GM23248 (cell line): ENCODE data around the gene PSMD12. TPM values are rescaled to one million over a fixed set of nuclear protein-coding genes. Genes with fewer than 3 reads are reported as not detected.
"Not testable (repeated sequence)": the region's sequence is repeated elsewhere in the genome, so short reads cannot be mapped to it uniquely, and the experiment has no call there.

ENCODE experiments used
- DNase-seq: peaks from one replicate; pipeline ENCODE4 v3.0.0-alpha.2; 2015
- H2AFZ ChIP-seq: fragments of 200-600 bp; sonication (generic); 2 replicates; pipeline ENCODE4 v1.6.1; 2016; ENCODE audit warnings: antibody characterized with exemption
- H3F3A ChIP-seq: fragments of 200-600 bp; sonication (generic); 2 replicates; pipeline ENCODE4 v1.6.1; 2016; ENCODE audit warnings: mild to moderate bottlenecking, antibody characterized with exemption, mixed run types; ENCODE audit not compliant: insufficient read depth
- H3K27ac ChIP-seq: fragments of 200-600 bp; sonication (generic); 2 replicates; pipeline ENCODE4 v1.5.1; 2016; ENCODE audit warnings: mild to moderate bottlenecking
- H3K27me3 ChIP-seq: fragments of 200-600 bp; sonication (generic); replicated peaks from 2 replicates; pipeline ENCODE4 v1.6.1; 2016; ENCODE audit warnings: mild to moderate bottlenecking; ENCODE audit not compliant: insufficient read depth
- H3K36me3 ChIP-seq: fragments of 200-600 bp; sonication (generic); 2 replicates; pipeline ENCODE4 v1.6.1; 2016; ENCODE audit warnings: low read depth, mild to moderate bottlenecking
- H3K4me1 ChIP-seq: fragments of 200-600 bp; sonication (generic); 2 replicates; pipeline ENCODE4 v1.6.1; 2016; ENCODE audit warnings: mild to moderate bottlenecking; ENCODE audit not compliant: insufficient read depth
- H3K4me2 ChIP-seq: fragments of 200-600 bp; sonication (generic); one replicate; pipeline ENCODE4 v1.6.1; 2016; ENCODE audit warnings: mild to moderate bottlenecking; ENCODE audit not compliant: unreplicated experiment
- H3K4me3 ChIP-seq: fragments of 200-600 bp; sonication (generic); 2 replicates; pipeline ENCODE4 v1.5.1; 2016; ENCODE audit warnings: mild to moderate bottlenecking
- H3K79me2 ChIP-seq: fragments of 200-600 bp; sonication (generic); 2 replicates; pipeline ENCODE4 v1.6.1; 2016; ENCODE audit warnings: mild to moderate bottlenecking; ENCODE audit not compliant: insufficient read depth
- H3K9ac ChIP-seq: fragments of 200-600 bp; sonication (generic); 2 replicates; pipeline ENCODE4 v1.6.1; 2016; ENCODE audit warnings: mild to moderate bottlenecking
- H3K9me2 ChIP-seq: fragments of 200-600 bp; sonication (generic); 2 replicates; pipeline ENCODE4 v1.6.1; 2016; ENCODE audit warnings: mixed run types, mild to moderate bottlenecking, moderate library complexity; ENCODE audit not compliant: insufficient read depth
- H3K9me3 ChIP-seq: fragments of 200-600 bp; sonication (generic); one replicate; pipeline ENCODE4 v1.6.1; 2017; ENCODE audit warnings: low read depth
- H4K20me1 ChIP-seq: fragments of 200-600 bp; sonication (generic); 2 replicates; pipeline ENCODE4 v1.6.0; 2016; ENCODE audit not compliant: insufficient read depth
- EZH2 ChIP-seq: fragments of 200-600 bp; sonication (generic); IDR thresholded peaks from 2 replicates; pipeline ENCODE4 v1.6.1; 2018; ENCODE audit warnings: antibody characterized with exemption, mild to moderate bottlenecking; ENCODE audit not compliant: insufficient read depth, poor library complexity, severe bottlenecking
- EZH2phosphoT487 ChIP-seq: fragments of 200-600 bp; sonication (generic); IDR thresholded peaks from 2 replicates; pipeline ENCODE4 v1.6.1; 2018; ENCODE audit warnings: antibody characterized with exemption, moderate library complexity, mild to moderate bottlenecking, low read depth; ENCODE audit not compliant: insufficient read depth
- WGBS, 2 experiments: methylation state at CpG; one replicate each; pipeline ENCODE4 v1.1.6; 2015 to 2017; ENCODE audit warnings: low lambda C conversion rate in 2 of 2, low coverage in 1 of 2; ENCODE audit errors: missing lambda C conversion rate in 2 of 2; 5-methylcytosine and 5-hydroxymethylcytosine counted together
- in situ Hi-C: fragments of 300-500 bp; cut with MboI; formaldehyde crosslinking; loops from 2 replicates; pipeline ENCODE4 v1.15.0; 2020
- polyA plus RNA-seq: library from polyadenylated mRNA; unstranded; fragments of >200 nt; fragmentation: Nextera tagmentation; extraction: Ambion mirVana; gene quantifications from 2 replicates; pipeline ENCODE4 v1.2.1, GENCODE V29; 2016
- total RNA-seq: library from RNA; depleted of rRNA; stranded (reverse); fragments of >200 nt; shearing (Covaris generic); gene quantifications from 2 replicates; pipeline ENCODE4 v1.2.3, GENCODE V29; 2014

PSMD12 gene
- total and polyA plus RNA-seq, 2 experiments from 2014 or later, result 31.9 to 85.3 TPM

DNA sequence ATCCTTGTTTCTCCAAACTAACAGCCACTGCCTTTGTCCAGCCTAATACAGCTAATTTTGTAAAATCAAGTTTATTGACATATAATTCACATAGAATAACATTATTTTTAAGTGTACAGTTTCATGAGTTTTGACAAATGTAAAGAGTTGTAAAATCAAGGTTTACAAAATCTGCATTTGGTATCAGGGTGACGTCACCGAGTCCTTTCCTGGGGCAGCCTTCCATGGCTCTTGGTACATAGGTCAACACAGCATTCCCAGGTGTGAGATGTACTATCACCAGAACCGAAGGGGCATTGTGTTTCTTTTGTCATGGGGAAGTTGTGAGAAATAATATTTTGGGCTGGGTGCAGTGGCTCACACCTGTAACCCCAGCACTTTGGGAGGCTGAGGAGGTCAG lies 42.9 kb downstream of the PSMD12 start:
- no peaks in the 10 kb centered on the region for H3K27me3 ChIP-seq
- no peak overlapping the region for H2AFZ ChIP-seq
- H3K9me2 ChIP-seq, result no peaks in the 10 kb centered on the region
- no peaks in the 10 kb centered on the region for H3K36me3 ChIP-seq
- no peaks in the 10 kb centered on the region for H3K9me3 ChIP-seq
- H3K4me2 ChIP-seq, result no peak overlapping the region
- WGBS, 2 experiments, result 89 to 92% methylated on average over 3 of the region's 3 CpGs
- no peaks in the 10 kb centered on the region for H3K79me2 ChIP-seq
- H4K20me1 ChIP-seq, result no peaks in the 10 kb centered on the region
- no peak overlapping the region for H3K9ac ChIP-seq
- TF ChIP-seq EZH2 (no peak), EZH2phosphoT487 (no peak)
- in situ Hi-C loops, result no loop called here
- H3K27ac ChIP-seq, result no peak overlapping the region
- no peaks in the 10 kb centered on the region for H3F3A ChIP-seq
- H3K4me1 ChIP-seq, result no peaks in the 10 kb centered on the region
- H3K4me3 ChIP-seq, result no peak overlapping the region
- no peak for DNase-seq

DNA sequence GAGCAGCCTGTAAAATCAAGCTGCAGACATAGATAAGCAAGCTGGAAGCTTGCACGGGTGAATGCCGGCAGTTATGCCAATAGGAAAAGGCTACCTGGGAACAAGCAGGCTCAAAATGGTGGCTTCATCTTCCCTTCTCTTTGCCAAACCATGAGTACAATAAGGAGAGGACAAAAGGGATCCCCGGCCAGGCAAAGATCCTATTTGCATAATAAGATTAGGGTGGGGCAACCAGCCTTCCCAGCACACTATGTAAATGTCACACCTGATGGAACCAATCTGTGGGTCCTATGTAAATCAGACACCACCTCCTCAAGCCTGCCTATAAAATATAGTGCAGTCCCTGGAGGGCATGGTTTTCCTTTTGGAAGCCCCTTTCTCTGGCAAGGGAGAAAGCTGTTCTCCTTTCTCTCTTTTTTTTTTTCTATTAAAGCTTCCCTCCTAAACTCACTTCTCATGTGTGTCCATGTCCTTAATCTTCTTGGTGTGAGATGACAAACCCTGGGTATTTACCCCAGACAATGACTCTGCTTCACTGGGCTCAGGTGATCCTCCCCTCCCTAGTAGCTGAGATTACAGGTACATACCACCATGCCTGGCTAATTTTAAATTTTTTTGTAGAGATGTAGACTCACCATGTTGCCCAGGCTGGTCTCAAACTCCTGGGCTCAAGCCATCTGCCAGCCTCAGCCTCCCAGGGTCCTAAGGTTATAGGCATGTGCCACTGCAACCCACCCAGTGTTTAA lies 44.2 kb downstream of the PSMD12 start:
- Histone ChIP-seq H3K9ac (no peak overlapping the region), H3K4me2 (no peak overlapping the region), H3K4me1 (no peaks in the 10 kb centered on the region), H3K27me3 (no peaks in the 10 kb centered on the region), H3K9me2 (no peaks in the 10 kb centered on the region), H3K27ac (no peak overlapping the region), H3K4me3 (no peak overlapping the region), H3K9me3 (no peaks in the 10 kb centered on the region), H3K79me2 (no peaks in the 10 kb centered on the region), H3K36me3 (no peaks in the 10 kb centered on the region), H4K20me1 (no peaks in the 10 kb centered on the region), H3F3A (no peaks in the 10 kb centered on the region), H2AFZ (no peak overlapping the region)
- 6 to 11% methylated on average over 3 of the region's 3 CpGs for WGBS, 2 experiments
- no peak for DNase-seq
- in situ Hi-C loops, result no loop called here
- TF ChIP-seq EZH2, result no peak
- TF ChIP-seq EZH2phosphoT487, result no peak

DNA sequence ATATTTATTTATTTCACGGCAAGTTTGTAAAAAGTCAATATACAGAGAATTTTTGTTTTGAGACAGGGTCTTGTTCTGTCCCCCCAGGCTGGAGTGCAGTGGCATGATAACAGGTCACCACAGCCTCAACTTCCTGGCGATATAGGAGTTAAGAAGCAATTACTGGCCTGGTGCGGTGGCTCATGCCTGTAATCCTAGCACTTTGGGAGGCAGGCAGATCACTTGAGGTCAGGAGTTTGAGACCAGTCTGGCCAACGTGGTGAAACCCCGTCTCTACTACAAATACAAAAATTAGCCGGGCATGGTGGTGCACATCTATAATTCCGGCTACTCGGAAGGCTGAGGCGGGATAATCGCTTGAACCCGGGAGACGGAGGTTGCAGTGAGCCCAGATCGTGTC lies 44.9 kb downstream of the PSMD12 start:
- H3K4me2 ChIP-seq, H3K27me3 ChIP-seq, H3K27ac ChIP-seq, in situ Hi-C loops, H3K9me2 ChIP-seq, H3K4me1 ChIP-seq, H4K20me1 ChIP-seq, H3K4me3 ChIP-seq, H3K79me2 ChIP-seq, DNase-seq, H2AFZ ChIP-seq, H3K36me3 ChIP-seq, H3F3A ChIP-seq, H3K9ac ChIP-seq, H3K9me3 ChIP-seq: not testable (repeated sequence)
- 79 to 82% methylated on average over 13 of the region's 13 CpGs for WGBS, 2 experiments

DNA sequence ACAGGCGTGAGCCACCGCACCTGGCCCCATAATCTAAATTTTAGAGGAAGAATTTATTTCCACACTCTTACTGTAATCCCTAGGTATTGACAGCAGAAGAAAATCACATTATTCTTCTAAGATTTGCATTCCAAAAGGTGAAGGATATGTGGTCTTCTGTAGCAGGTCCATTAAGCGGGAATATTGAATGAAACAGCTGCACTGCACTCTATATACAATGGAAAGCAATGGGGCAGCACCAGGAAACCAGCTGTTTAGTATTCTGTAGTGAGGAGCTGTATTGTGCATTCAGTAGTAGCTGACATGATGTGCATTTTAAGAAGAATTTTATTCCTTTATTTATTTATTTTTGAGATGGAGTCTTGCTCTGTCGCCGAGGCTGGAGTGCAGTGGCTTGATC lies 49.6 kb downstream of the PSMD12 start:
- Histone ChIP-seq H3K9me3 (no peaks in the 10 kb centered on the region), H3K9ac (no peak overlapping the region), H3K4me2 (no peak overlapping the region), H3K79me2 (no peaks in the 10 kb centered on the region), H3K27me3 (no peaks in the 10 kb centered on the region), H3K9me2 (no peaks in the 10 kb centered on the region), H3F3A (no peaks in the 10 kb centered on the region), H3K27ac (no peak overlapping the region), H3K4me3 (no peak overlapping the region), H3K4me1 (no peaks in the 10 kb centered on the region), H3K36me3 (no peaks in the 10 kb centered on the region), H4K20me1 (no peaks in the 10 kb centered on the region), H2AFZ (no peak overlapping the region)
- TF ChIP-seq EZH2phosphoT487 (no peak), EZH2 (no peak)
- in situ Hi-C loops, result no loop called here
- 96 to 99% methylated on average over 5 of the region's 5 CpGs for WGBS, 2 experiments
- DNase-seq, result no peak

DNA sequence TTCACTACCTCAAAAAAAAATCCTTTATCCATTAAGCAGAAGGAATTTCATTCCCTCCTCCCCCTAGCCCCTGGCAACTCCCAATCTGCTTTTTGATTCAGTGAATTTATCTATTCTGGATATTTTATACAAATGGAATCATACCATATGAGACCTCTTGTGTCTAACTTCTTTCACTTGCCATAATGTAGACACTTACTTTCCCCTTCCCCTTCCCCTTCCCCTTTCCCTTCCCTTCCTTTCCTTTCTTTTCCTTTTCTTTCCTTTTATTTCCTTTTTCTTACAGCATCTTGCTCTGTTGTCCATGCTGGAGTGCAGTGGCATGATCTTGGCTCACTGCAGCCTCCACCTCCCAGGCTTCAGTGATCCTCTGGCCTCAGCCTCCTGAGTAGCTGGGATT lies 50.5 kb downstream of the PSMD12 start:
- no peak for DNase-seq
- Histone ChIP-seq H4K20me1 (no peaks in the 10 kb centered on the region), H3K36me3 (no peaks in the 10 kb centered on the region), H3K9ac (no peak overlapping the region), H3K79me2 (no peaks in the 10 kb centered on the region), H3K27ac (no peak overlapping the region), H3K4me3 (no peak overlapping the region), H3K27me3 (no peaks in the 10 kb centered on the region; the same call in 1 of the 2 replicates), H3F3A (no peaks in the 10 kb centered on the region), H3K9me2 (no peaks in the 10 kb centered on the region), H3K9me3 (no peaks in the 10 kb centered on the region), H3K4me2 (no peak overlapping the region), H3K4me1 (no peaks in the 10 kb centered on the region), H2AFZ (no peak overlapping the region)
- TF ChIP-seq EZH2phosphoT487 (no peak), EZH2 (no peak)
- in situ Hi-C loops, result no loop called here
